ENCODE results near the gene NAGLU.
A peak's percentile ranks its signal among the peaks of the same experiment; 100 is the strongest.

Gene NAGLU

DNA sequence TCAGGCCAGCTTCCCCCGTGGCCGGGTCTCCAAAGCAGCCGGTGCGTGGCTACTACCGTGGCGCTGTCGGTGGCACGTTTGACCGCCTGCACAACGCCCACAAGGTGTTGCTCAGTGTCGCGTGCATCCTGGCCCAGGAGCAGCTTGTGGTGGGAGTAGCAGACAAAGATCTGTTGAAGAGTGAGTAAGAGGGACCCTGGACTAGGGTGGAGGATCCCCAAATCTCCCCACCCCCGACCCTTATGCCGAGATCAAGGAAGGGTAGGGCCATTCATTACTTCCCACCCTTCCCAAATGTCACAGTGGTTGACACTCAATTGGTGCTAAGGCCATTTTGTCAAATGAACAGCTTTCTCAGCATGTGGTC is 27.1 kb downstream of the NAGLU start:
- no peak for DNase-seq
- Histone ChIP-seq H3K27me3 (no peaks in the 10 kb centered on the region), H3K4me3 (ENCODE audit: low read depth, low read length) (peak overlapping the region; percentile 79), H3K4me1 (no peaks in the 10 kb centered on the region; the same call in none of the 2 replicates), H3K9me3 (no peaks in the 10 kb centered on the region), H3K36me3 (peaks cover 24% of the 10 kb centered on the region)
- TF ChIP-seq, protein P1, sequence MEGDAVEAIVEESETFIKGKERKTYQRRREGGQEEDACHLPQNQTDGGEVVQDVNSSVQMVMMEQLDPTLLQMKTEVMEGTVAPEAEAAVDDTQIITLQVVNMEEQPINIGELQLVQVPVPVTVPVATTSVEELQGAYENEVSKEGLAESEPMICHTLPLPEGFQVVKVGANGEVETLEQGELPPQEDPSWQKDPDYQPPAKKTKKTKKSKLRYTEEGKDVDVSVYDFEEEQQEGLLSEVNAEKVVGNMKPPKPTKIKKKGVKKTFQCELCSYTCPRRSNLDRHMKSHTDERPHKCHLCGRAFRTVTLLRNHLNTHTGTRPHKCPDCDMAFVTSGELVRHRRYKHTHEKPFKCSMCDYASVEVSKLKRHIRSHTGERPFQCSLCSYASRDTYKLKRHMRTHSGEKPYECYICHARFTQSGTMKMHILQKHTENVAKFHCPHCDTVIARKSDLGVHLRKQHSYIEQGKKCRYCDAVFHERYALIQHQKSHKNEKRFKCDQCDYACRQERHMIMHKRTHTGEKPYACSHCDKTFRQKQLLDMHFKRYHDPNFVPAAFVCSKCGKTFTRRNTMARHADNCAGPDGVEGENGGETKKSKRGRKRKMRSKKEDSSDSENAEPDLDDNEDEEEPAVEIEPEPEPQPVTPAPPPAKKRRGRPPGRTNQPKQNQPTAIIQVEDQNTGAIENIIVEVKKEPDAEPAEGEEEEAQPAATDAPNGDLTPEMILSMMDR (IDR thresholded peaks at IDR 0.05; ENCODE audit: low read depth, low read length) = no peak

DNA sequence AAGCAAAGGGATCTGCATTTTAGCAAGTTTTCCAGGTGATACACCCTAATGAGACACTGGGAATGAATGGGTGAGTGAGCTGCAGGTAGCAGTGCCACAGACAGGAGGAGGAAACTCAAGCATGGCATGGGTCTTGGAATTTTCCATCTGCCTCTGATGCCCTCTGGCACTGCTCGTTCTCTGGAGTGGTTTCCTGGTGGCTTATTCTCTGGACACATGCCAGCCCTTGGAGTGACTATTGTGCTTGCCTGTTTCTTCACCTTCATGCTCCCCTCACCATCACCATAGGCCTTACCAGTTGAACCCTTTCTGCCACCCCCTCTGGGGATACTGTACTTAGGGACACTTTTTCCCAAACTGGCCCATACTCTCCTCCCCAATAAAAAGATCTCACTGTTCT is 27.5 kb downstream of the NAGLU start:
- peaks cover 26% of the 10 kb centered on the region for H3K36me3 ChIP-seq
- no peaks in the 10 kb centered on the region for H3K9me3 ChIP-seq
- H3K4me3 ChIP-seq (ENCODE audit: low read depth, low read length) = peak overlapping the region; percentile 79
- TF ChIP-seq, protein P1 (IDR thresholded peaks at IDR 0.05; ENCODE audit: low read depth, low read length) = no peak
- no peaks in the 10 kb centered on the region for H3K27me3 ChIP-seq
- no peaks in the 10 kb centered on the region; the same call in none of the 2 replicates for H3K4me1 ChIP-seq
- peak; percentile 47 for DNase-seq

DNA sequence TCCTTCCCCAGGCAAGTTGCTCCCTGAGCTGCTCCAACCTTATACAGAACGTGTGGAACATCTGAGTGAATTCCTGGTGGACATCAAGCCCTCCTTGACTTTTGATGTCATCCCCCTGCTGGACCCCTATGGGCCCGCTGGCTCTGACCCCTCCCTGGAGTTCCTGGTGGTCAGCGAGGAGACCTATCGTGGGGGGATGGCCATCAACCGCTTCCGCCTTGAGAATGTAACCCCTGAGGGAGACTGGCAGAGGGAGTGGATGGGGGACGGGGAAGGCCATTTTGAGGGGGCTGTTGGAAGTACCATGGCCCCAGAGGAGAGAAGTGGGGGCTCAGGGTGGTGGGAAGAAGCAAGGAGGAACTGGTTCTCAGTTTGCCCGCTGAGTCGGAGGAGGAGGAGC is 27.9 kb downstream of the NAGLU start:
- TF ChIP-seq, protein P1 (IDR thresholded peaks at IDR 0.05; ENCODE audit: low read depth, low read length) = no peak
- Histone ChIP-seq H3K27me3 (no peaks in the 10 kb centered on the region), H3K4me3 (ENCODE audit: low read depth, low read length) (peak overlapping the region; percentile 79; the same call in 1 of the 2 replicates), H3K4me1 (no peaks in the 10 kb centered on the region; the same call in none of the 2 replicates), H3K9me3 (no peaks in the 10 kb centered on the region), H3K36me3 (peaks cover 30% of the 10 kb centered on the region)
- DNase-seq = no peak

DNA sequence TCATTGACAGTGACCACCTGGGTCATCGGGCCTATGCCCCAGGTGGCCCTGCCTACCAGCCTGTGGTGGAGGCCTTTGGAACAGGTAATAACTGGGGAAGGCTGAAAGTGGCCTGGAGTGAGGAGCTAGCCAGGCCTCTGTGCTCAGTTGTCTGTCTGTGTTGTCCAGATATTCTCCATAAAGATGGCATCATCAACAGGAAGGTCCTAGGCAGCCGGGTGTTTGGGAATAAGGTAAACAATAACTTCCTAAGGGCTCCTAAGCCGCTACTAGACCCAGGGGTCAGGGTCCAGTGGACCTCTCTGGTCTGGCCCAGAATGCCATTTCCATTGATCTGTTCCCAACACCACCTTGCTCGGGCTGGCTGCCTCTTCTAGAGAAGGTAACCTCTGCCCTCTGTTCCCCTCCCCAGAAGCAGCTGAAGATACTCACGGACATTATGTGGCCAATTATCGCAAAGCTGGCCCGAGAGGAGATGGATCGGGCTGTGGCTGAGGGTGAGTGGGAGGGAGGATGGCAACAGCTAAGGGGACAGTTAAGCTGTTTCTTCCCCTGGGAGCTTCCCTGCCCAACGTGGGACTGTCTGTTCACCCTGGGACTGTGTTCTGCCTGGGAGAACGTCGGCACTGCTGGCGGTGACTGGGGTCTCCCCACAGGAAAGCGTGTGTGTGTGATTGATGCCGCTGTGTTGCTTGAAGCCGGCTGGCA is 28.9 kb downstream of the NAGLU start:
- H3K4me3 ChIP-seq (ENCODE audit: low read depth, low read length) = no peak overlapping the region
- TF ChIP-seq, protein P1 (IDR thresholded peaks at IDR 0.05; ENCODE audit: low read depth, low read length) = no peak
- DNase-seq = no peak
- peaks cover 41% of the 10 kb centered on the region for H3K36me3 ChIP-seq
- H3K27me3 ChIP-seq = no peaks in the 10 kb centered on the region
- H3K4me1 ChIP-seq = no peaks in the 10 kb centered on the region; the same call in none of the 2 replicates
- no peaks in the 10 kb centered on the region for H3K9me3 ChIP-seq

DNA sequence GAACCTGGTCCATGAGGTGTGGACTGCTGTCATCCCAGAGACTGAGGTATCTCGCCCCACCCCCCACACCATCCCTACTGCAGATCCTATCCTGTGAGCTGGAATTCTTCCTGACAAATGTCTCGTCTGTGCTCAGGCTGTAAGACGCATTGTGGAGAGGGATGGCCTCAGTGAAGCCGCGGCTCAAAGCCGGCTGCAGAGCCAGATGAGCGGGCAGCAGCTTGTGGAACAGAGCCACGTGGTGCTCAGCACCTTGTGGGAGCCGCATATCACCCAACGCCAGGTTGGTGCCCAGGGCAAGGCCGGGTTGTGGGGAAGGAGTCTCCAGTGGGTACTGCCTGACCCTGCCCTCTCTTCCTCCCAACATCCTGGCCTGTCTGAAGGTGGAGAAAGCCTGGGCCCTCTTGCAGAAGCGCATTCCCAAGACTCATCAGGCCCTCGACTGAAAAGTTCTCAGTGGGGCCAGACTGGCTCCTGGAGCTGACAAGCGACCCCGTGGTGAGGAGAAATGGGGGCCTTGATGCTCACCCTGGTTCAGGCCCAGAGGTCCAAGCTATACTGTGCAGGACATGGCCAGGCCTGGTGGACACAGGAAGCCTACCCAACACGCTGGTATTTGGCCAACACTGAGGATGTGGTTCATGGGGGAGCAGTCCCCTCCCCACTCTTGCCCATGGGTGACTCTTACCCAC is 29.6 kb downstream of the NAGLU start:
- no peak for DNase-seq
- no peak overlapping the region for H3K4me3 ChIP-seq (ENCODE audit: low read depth, low read length)
- peaks cover 45% of the 10 kb centered on the region for H3K36me3 ChIP-seq
- no peaks in the 10 kb centered on the region for H3K9me3 ChIP-seq
- TF ChIP-seq, protein P1 (IDR thresholded peaks at IDR 0.05; ENCODE audit: low read depth, low read length) = no peak
- no peaks in the 10 kb centered on the region; the same call in none of the 2 replicates for H3K4me1 ChIP-seq
- no peaks in the 10 kb centered on the region for H3K27me3 ChIP-seq

Measured in BE2C (cell line).